HL-60 (cell line): ENCODE measurements around the gene TMEM86B.

Source experiments
- DNase-seq, 2 experiments: peaks; one replicate each; pipeline ENCODE4 v3.0.0-alpha.2; 2010 to 2020; ENCODE audit warnings: low read depth in 1 of 2, low spot score in 1 of 2
- H3K27ac ChIP-seq: fragments of 250-450 bp; sonication (Bioruptor Pico); replicated peaks from 2 replicates; pipeline ENCODE4 v1.5.1; 2020; ENCODE audit warnings: mild to moderate bottlenecking, moderate library complexity
- H3K27me3 ChIP-seq: fragments of 250-450 bp; sonication (Bioruptor Pico); 2 replicates; pipeline ENCODE4 v1.5.1; 2021; ENCODE audit warnings: mild to moderate bottlenecking, moderate library complexity; ENCODE audit not compliant: insufficient read depth, poor library complexity, severe bottlenecking
- H3K4me3 ChIP-seq: replicated peaks from 2 replicates; pipeline ENCODE4 v1.5.1; 2011; ENCODE audit warnings: mild to moderate bottlenecking, control low read depth, low read length; ENCODE audit not compliant: insufficient read depth
- GABPA ChIP-seq: IDR thresholded peaks from 2 replicates; pipeline ENCODE4 v1.6.1; 2012; ENCODE audit warnings: low read depth
- POLR2AphosphoS5 ChIP-seq: IDR thresholded peaks from 2 replicates; pipeline ENCODE4 v1.6.1; 2012; ENCODE audit warnings: low read depth
- SPI1 ChIP-seq: IDR thresholded peaks from 2 replicates; pipeline ENCODE4 v1.6.1; 2012; ENCODE audit warnings: low read depth, mild to moderate bottlenecking, borderline replicate concordance
- TF ChIP-seq, protein P1 (sequence below): IDR thresholded peaks from 2 replicates; pipeline ENCODE4 v1.6.1; 2012; ENCODE audit warnings: low read depth; ENCODE audit not compliant: insufficient replicate concordance
- TF ChIP-seq, protein P2 (sequence below): IDR thresholded peaks from one replicate; pipeline ENCODE4 v1.5.1; 2011; ENCODE audit warnings: low read length, control low read depth, inconsistent platforms; ENCODE audit not compliant: insufficient read depth

The TMEM86B gene

DNA sequence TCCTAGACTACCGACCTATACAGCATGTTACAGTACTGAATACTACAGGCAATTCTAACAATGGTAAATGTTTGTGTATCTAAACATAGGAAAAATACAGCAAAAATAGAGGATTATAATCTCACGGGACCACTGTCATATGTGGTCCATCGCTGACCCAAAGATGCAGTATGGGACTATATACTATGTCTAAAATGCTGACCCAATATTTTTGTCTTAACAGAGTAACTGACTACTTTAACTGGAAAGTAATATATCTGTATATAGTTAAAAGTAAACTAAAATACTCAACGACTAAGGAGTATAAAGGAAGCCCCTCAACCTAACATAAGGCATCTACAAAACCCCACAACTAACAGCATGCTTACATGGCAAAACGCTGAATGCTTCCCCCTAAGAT, 4.4 kb upstream of the TMEM86B start:
- TF ChIP-seq GABPA (no peak), SPI1 (no peak), POLR2AphosphoS5 (no peak)
- TF ChIP-seq, protein P1, sequence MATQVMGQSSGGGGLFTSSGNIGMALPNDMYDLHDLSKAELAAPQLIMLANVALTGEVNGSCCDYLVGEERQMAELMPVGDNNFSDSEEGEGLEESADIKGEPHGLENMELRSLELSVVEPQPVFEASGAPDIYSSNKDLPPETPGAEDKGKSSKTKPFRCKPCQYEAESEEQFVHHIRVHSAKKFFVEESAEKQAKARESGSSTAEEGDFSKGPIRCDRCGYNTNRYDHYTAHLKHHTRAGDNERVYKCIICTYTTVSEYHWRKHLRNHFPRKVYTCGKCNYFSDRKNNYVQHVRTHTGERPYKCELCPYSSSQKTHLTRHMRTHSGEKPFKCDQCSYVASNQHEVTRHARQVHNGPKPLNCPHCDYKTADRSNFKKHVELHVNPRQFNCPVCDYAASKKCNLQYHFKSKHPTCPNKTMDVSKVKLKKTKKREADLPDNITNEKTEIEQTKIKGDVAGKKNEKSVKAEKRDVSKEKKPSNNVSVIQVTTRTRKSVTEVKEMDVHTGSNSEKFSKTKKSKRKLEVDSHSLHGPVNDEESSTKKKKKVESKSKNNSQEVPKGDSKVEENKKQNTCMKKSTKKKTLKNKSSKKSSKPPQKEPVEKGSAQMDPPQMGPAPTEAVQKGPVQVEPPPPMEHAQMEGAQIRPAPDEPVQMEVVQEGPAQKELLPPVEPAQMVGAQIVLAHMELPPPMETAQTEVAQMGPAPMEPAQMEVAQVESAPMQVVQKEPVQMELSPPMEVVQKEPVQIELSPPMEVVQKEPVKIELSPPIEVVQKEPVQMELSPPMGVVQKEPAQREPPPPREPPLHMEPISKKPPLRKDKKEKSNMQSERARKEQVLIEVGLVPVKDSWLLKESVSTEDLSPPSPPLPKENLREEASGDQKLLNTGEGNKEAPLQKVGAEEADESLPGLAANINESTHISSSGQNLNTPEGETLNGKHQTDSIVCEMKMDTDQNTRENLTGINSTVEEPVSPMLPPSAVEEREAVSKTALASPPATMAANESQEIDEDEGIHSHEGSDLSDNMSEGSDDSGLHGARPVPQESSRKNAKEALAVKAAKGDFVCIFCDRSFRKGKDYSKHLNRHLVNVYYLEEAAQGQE = no peak
- TF ChIP-seq, protein P2, sequence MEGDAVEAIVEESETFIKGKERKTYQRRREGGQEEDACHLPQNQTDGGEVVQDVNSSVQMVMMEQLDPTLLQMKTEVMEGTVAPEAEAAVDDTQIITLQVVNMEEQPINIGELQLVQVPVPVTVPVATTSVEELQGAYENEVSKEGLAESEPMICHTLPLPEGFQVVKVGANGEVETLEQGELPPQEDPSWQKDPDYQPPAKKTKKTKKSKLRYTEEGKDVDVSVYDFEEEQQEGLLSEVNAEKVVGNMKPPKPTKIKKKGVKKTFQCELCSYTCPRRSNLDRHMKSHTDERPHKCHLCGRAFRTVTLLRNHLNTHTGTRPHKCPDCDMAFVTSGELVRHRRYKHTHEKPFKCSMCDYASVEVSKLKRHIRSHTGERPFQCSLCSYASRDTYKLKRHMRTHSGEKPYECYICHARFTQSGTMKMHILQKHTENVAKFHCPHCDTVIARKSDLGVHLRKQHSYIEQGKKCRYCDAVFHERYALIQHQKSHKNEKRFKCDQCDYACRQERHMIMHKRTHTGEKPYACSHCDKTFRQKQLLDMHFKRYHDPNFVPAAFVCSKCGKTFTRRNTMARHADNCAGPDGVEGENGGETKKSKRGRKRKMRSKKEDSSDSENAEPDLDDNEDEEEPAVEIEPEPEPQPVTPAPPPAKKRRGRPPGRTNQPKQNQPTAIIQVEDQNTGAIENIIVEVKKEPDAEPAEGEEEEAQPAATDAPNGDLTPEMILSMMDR = no peak
- Histone ChIP-seq H3K4me3 (no peak overlapping the region), H3K27me3 (no peaks in the 10 kb centered on the region), H3K27ac (no peak overlapping the region)
- no peak for DNase-seq

GRCh38 chr19:55232286-55232602, 3.7 kb upstream of the TMEM86B start:
- Histone ChIP-seq H3K4me3 (no peak overlapping the region), H3K27me3 (no peaks in the 10 kb centered on the region), H3K27ac (no peak overlapping the region)
- DNase-seq = no peak
- TF ChIP-seq, protein P2 = no peak
- TF ChIP-seq GABPA (no peak), POLR2AphosphoS5 (no peak; the same call in 1 of the 2 replicates), SPI1 (no peak)
- TF ChIP-seq, protein P1 = no peak

- H3K27me3 ChIP-seq = no peaks in the 10 kb centered on the region
- H3K27ac ChIP-seq = no peak overlapping the region
- TF ChIP-seq GABPA (no peak), POLR2AphosphoS5 (0 out of 2 replicates have a peak, but pooled peaks have one; percentile 6)
- TF ChIP-seq, protein P2 = no peak
- no peak overlapping the region for H3K4me3 ChIP-seq
- no peak for DNase-seq
These were observed 3.1 kb upstream of the TMEM86B start for GRCh38 chr19:55231391-55232285.

DNA sequence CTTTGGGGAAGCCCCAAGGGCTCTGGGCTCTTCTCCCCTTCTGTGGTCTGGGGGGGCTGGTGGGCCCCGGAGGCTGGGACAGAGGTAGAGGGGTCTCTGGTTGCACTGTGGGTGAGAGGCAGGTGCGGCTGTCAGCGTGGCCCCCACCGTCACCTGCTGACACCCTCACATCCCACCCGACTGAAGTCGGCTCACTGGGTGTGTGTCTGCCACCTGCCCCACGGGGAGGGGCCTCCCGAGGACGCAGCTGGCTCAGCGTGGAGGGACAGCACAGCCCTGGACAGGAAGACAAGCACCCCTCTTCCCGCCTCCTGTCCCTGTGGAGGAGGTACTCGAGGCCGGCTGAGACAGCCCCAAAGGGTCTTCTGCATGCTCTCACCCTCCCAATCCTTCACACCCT, 2.2 kb upstream of the TMEM86B start:
- no peaks in the 10 kb centered on the region for H3K27me3 ChIP-seq
- no peak for DNase-seq
- no peak for TF ChIP-seq POLR2AphosphoS5
- TF ChIP-seq SPI1 = no peak
- TF ChIP-seq, protein P2 = no peak
- TF ChIP-seq, protein P1 = no peak
- TF ChIP-seq GABPA = no peak
- H3K4me3 ChIP-seq = no peak overlapping the region
- no peak overlapping the region for H3K27ac ChIP-seq
